GM12865 (cell line): ENCODE data around the gene CSMD2.

Experiments
- DNase-seq: peaks from one replicate; pipeline ENCODE4 v3.0.0; 2010; ENCODE audit warnings: low read depth
- H3K4me3 ChIP-seq: 2 replicates; pipeline ENCODE4 v1.5.1; 2011; ENCODE audit warnings: mild to moderate bottlenecking, low read depth, low read length, control low read depth
- CTCF ChIP-seq: IDR thresholded peaks from 2 replicates; pipeline ENCODE4 v1.5.1; 2011; ENCODE audit warnings: low read length, control low read depth, low read depth, inconsistent platforms; ENCODE audit not compliant: insufficient read depth; ENCODE audit errors: missing control alignments

Gene CSMD2

GRCh38 chr1:33649759-33650158, 515.3 kb downstream of the CSMD2 start:
- no peak overlapping the region for H3K4me3 ChIP-seq
- DNase-seq, result no peak
- no peak for TF ChIP-seq CTCF

GRCh38 chr1:33643216-33643615, 521.8 kb downstream of the CSMD2 start:
- DNase-seq, result no peak
- TF ChIP-seq CTCF, result no peak
- H3K4me3 ChIP-seq, result no peak overlapping the region

- peak; percentile 33 for TF ChIP-seq CTCF
- peak; percentile 26 for DNase-seq
- no peak overlapping the region for H3K4me3 ChIP-seq
Observed at GRCh38 chr1:33641104-33641830, 523.8 kb downstream of the CSMD2 start.

- DNase-seq, result no peak
- H3K4me3 ChIP-seq, result no peak overlapping the region
- TF ChIP-seq CTCF, result no peak
Observed at GRCh38 chr1:33640114-33640660, 524.8 kb downstream of the CSMD2 start.

- no peak overlapping the region for H3K4me3 ChIP-seq
- no peak for TF ChIP-seq CTCF
- DNase-seq, result no peak
Observed at GRCh38 chr1:33637846-33638440, 527.1 kb downstream of the CSMD2 start.

GRCh38 chr1:33636209-33636608, 528.8 kb downstream of the CSMD2 start:
- no peak overlapping the region for H3K4me3 ChIP-seq
- TF ChIP-seq CTCF, result no peak
- DNase-seq, result no peak
